Superior temporal gyrus (tissue), 1 donor: ENCODE results near the gene PARD3.
A peak's percentile ranks its signal among the peaks of the same experiment; 100 is the strongest.

Experiments
- DNase-seq: peaks from one replicate; pipeline ENCODE4 v3.0.0-alpha.2; 2016; ENCODE audit errors: extremely low spot score

Gene PARD3

GRCh38 chr10:34495938-34496337 lies 319.2 kb downstream of the PARD3 start:
- DNase-seq, result no peak

- DNase-seq, result no peak
Observed at GRCh38 chr10:34494012-34494411, 321.1 kb downstream of the PARD3 start.

- DNase-seq, result peak; percentile 24
Observed at GRCh38 chr10:34492081-34492480, 323.0 kb downstream of the PARD3 start.

- DNase-seq, result peak; percentile 46
Observed at GRCh38 chr10:34491678-34492077, 323.4 kb downstream of the PARD3 start.

- DNase-seq, result no peak
Observed at GRCh38 chr10:34489973-34490745, 324.9 kb downstream of the PARD3 start.

GRCh38 chr10:34489411-34489810 lies 325.7 kb downstream of the PARD3 start:
- DNase-seq, result no peak

GRCh38 chr10:34488476-34489130 lies 326.5 kb downstream of the PARD3 start:
- DNase-seq, result no peak

GRCh38 chr10:34486008-34486407 lies 329.1 kb downstream of the PARD3 start:
- no peak for DNase-seq

GRCh38 chr10:34484164-34484563 lies 330.9 kb downstream of the PARD3 start:
- DNase-seq, result no peak

GRCh38 chr10:34480345-34480744 lies 334.8 kb downstream of the PARD3 start:
- DNase-seq, result no peak

GRCh38 chr10:34479520-34480179 lies 335.4 kb downstream of the PARD3 start:
- no peak for DNase-seq

GRCh38 chr10:34477249-34477648 lies 337.8 kb downstream of the PARD3 start:
- DNase-seq, result no peak

- DNase-seq, result no peak
Observed at GRCh38 chr10:34476608-34477007, 338.5 kb downstream of the PARD3 start.

GRCh38 chr10:34475786-34476185 lies 339.3 kb downstream of the PARD3 start:
- DNase-seq, result no peak

GRCh38 chr10:34475274-34475646 lies 339.8 kb downstream of the PARD3 start:
- DNase-seq, result no peak

- DNase-seq, result no peak
Observed at GRCh38 chr10:34474555-34475273, 340.4 kb downstream of the PARD3 start.

GRCh38 chr10:34474009-34474376 lies 341.1 kb downstream of the PARD3 start:
- DNase-seq, result no peak

GRCh38 chr10:34473174-34474008 lies 341.7 kb downstream of the PARD3 start:
- DNase-seq, result no peak

GRCh38 chr10:34470307-34470706 lies 344.8 kb downstream of the PARD3 start:
- no peak for DNase-seq

- no peak for DNase-seq
Observed at GRCh38 chr10:34469446-34469845, 345.6 kb downstream of the PARD3 start.

GRCh38 chr10:34467902-34468301 lies 347.2 kb downstream of the PARD3 start:
- DNase-seq, result no peak
